B cell (primary cell): ENCODE measurements around the gene IL1A. TPM values are rescaled to one million over a fixed set of nuclear protein-coding genes. Genes with fewer than 3 reads are reported as not detected.

Experiments used
- ATAC-seq: fragments of 200-7000 bp; cut with Tn5 transposase; one replicate; pipeline ENCODE4 v1.10.0; 2021; ENCODE audit warnings: low read depth, mild to moderate bottlenecking, moderate number of reproducible peaks, moderate library complexity
- CTCF ChIA-PET: fragments of 350-600 bp; sonication (Branson Sonifier 250); formaldehyde crosslinking; loops from one replicate; lab custom pipeline; 2021; ENCODE audit warnings: antibody characterized with exemption, inconsistent platforms; lab: Charles Lee
- POLR2A ChIA-PET: fragments of 350-600 bp; sonication (Branson Sonifier 250); formaldehyde crosslinking; loops from one replicate; lab custom pipeline; 2021; ENCODE audit warnings: antibody characterized with exemption; lab: Charles Lee
- DNase-seq: peaks from one replicate; pipeline ENCODE4 v3.0.0; 2013
- H2AFZ ChIP-seq: 2 replicates; pipeline ENCODE4 v1.6.1; 2012; ENCODE audit warnings: mild to moderate bottlenecking, low read depth, low read length; ENCODE audit not compliant: insufficient read depth, poor library complexity, severe bottlenecking
- H3K27ac ChIP-seq, 2 donors: 1 replicate in 1 of 2; 2 replicates in 1 of 2; pipeline ENCODE4 v1.5.1; 2012 to 2013; ENCODE audit warnings: low read length in 2 of 2, mild to moderate bottlenecking in 2 of 2, moderate library complexity in 1 of 2
- H3K27me3 ChIP-seq, 4 experiments: fragments of 200-600 bp in 1 of 4; sonication (generic) in 1 of 4; replicated peaks in 1 of 4; 1 replicate in 2 of 4; 2 replicates in 2 of 4; pipeline versions ENCODE4 v1.6.1 to v1.7.0; 2013 to 2016; ENCODE audit warnings: low read length in 3 of 4, mild to moderate bottlenecking in 2 of 4, mixed read lengths in 1 of 4, moderate library complexity in 1 of 4; ENCODE audit not compliant: insufficient read depth in 4 of 4, control insufficient read depth in 3 of 4; ENCODE audit errors: control extremely low read depth in 1 of 4
- H3K36me3 ChIP-seq, 2 experiments: replicated peaks in 1 of 2; 1 replicate in 1 of 2; 2 replicates in 1 of 2; pipeline versions ENCODE4 v1.6.1 to v1.7.1; 2013; ENCODE audit warnings: low read length in 1 of 2; ENCODE audit not compliant: insufficient read depth in 2 of 2, control insufficient read depth in 1 of 2; ENCODE audit errors: control extremely low read depth in 1 of 2, extremely low read depth in 1 of 2
- H3K4me1 ChIP-seq, 2 donors: fragments of 200-600 bp in 1 of 2; sonication (generic) in 1 of 2; 1 replicate in 1 of 2; 2 replicates in 1 of 2; pipeline versions ENCODE4 v1.5.1 to v1.6.1; 2013 to 2017; ENCODE audit warnings: low read length in 2 of 2; ENCODE audit not compliant: control insufficient read depth in 2 of 2, insufficient read depth in 2 of 2
- H3K4me2 ChIP-seq: replicated peaks from 2 replicates; pipeline ENCODE3; 2012; ENCODE audit warnings: mild to moderate bottlenecking, low read depth, low read length; ENCODE audit not compliant: poor library complexity, severe bottlenecking
- H3K4me3 ChIP-seq, 5 experiments: fragments of 200-600 bp in 1 of 5; sonication (generic) in 1 of 5; 1 replicate in 3 of 5; 2 replicates in 2 of 5; pipeline versions ENCODE4 v1.5.1 to v1.7.0; 2011 to 2016; ENCODE audit warnings: low read length in 4 of 5, mild to moderate bottlenecking in 4 of 5, low read depth in 2 of 5, control low read depth in 1 of 5, moderate library complexity in 1 of 5; ENCODE audit not compliant: insufficient read depth in 1 of 5; ENCODE audit errors: control extremely low read depth in 1 of 5, extremely low read depth in 1 of 5
- H3K79me2 ChIP-seq: fragments of 200-600 bp; sonication (generic); one replicate; pipeline ENCODE4 v1.6.0; 2016; ENCODE audit warnings: low read length; ENCODE audit not compliant: control insufficient read depth, insufficient read depth
- H3K9ac ChIP-seq: fragments of 200-600 bp; sonication (generic); 2 replicates; pipeline ENCODE4 v1.6.1; 2017; ENCODE audit warnings: mild to moderate bottlenecking, low read length, moderate library complexity
- H3K9me3 ChIP-seq, 3 donors: one replicate each; pipeline versions ENCODE4 v1.6.1 to v1.7.1; 2013; ENCODE audit warnings: low read length in 2 of 3; ENCODE audit not compliant: control insufficient read depth in 2 of 3, insufficient read depth in 1 of 3; ENCODE audit errors: control extremely low read depth in 1 of 3
- H4K20me1 ChIP-seq: 2 replicates; pipeline ENCODE4 v1.6.0; 2012; ENCODE audit warnings: mild to moderate bottlenecking, low read length; ENCODE audit not compliant: insufficient read depth, control insufficient read depth, poor library complexity, severe bottlenecking
- H3K27ac Mint-ChIP-seq: one replicate; pipeline ENCODE4 v1.8.0; 2021; ENCODE audit warnings: mixed read lengths
- H3K27me3 Mint-ChIP-seq: one replicate; pipeline ENCODE4 v1.8.0; 2021; ENCODE audit warnings: mixed read lengths
- H3K4me1 Mint-ChIP-seq: one replicate; pipeline ENCODE4 v1.8.0; 2021; ENCODE audit warnings: mixed read lengths
- H3K4me3 Mint-ChIP-seq: one replicate; pipeline ENCODE4 v1.8.0; 2021; ENCODE audit warnings: mixed read lengths
- H3K9me3 Mint-ChIP-seq: one replicate; pipeline ENCODE4 v1.8.0; 2022; ENCODE audit warnings: mixed read lengths; ENCODE audit not compliant: insufficient read depth
- CTCF ChIP-seq: fragments of 200-600 bp; IDR thresholded peaks from one replicate; pipeline ENCODE4 v1.8.0; 2022; ENCODE audit warnings: antibody characterized with exemption, mild to moderate bottlenecking
- EZH2 ChIP-seq: IDR thresholded peaks from 2 replicates; pipeline ENCODE4 v1.6.1; 2012; ENCODE audit warnings: borderline replicate concordance, low read depth, mild to moderate bottlenecking, moderate library complexity, low read length; ENCODE audit not compliant: insufficient read depth, poor library complexity, severe bottlenecking
- WGBS: methylation state at CpG from one replicate; pipeline ENCODE4 v1.1.5; 2013; ENCODE audit warnings: missing lambda C conversion rate; ENCODE audit not compliant: insufficient coverage; 5-methylcytosine and 5-hydroxymethylcytosine counted together
- intact Hi-C: fragments of 100-400 bp; cut with micrococcal nuclease; formaldehyde crosslinking; loops from one replicate; pipeline ENCODE4 v1.10.0; 2022
- polyA plus RNA-seq: library from polyadenylated mRNA; depleted of rRNA; stranded (reverse); fragments of >200 nt; gene quantifications from 2 replicates; pipeline ENCODE4 v1.2.3, GENCODE V29; 2012
- total RNA-seq, 2 donors: library from RNA; stranded (reverse); fragments of 120-200 nt in 1 of 2; gene quantifications; 1 replicate in 1 of 2; 2 replicates in 1 of 2; pipeline versions ENCODE4 v1.2.3 to v1.2.4, GENCODE V29; 2013 to 2022

IL1A gene
- total and polyA plus RNA-seq, 2 donors (not counting 1 experiment from before 2014, with no cell fraction given), result 0.15 TPM; not detected in 1

GRCh38 chr2:112821682-112822081, 37.4 kb upstream of the IL1A start:
- no peaks in the 10 kb centered on the region for H3K9me3 ChIP-seq
- H3K4me3 ChIP-seq, result no peak overlapping the region
- H3K4me2 ChIP-seq, result no peak overlapping the region
- H4K20me1 ChIP-seq, result no peaks in the 10 kb centered on the region
- no peaks in the 10 kb centered on the region for H3K9me3 Mint-ChIP-seq
- no peak for DNase-seq
- no peak overlapping the region for H3K9ac ChIP-seq
- H3K27me3 ChIP-seq, result no peaks in the 10 kb centered on the region
- no peak overlapping the region for H2AFZ ChIP-seq
- no peaks in the 10 kb centered on the region for H3K4me1 Mint-ChIP-seq
- H3K27ac Mint-ChIP-seq, result no peak overlapping the region
- no peak overlapping the region for H3K4me3 Mint-ChIP-seq
- no peaks in the 10 kb centered on the region for H3K79me2 ChIP-seq
- ChIA-PET CTCF (no interaction called here), POLR2A (no interaction called here)
- ATAC-seq, result no peak
- H3K36me3 ChIP-seq, result no peaks in the 10 kb centered on the region
- intact Hi-C loops, result no loop called here
- WGBS, result 14% methylated on average over 3 of the region's 4 CpGs
- no peak for TF ChIP-seq EZH2
- TF ChIP-seq CTCF, result no peak
- no peaks in the 10 kb centered on the region for H3K27me3 Mint-ChIP-seq
- no peaks in the 10 kb centered on the region for H3K4me1 ChIP-seq
- H3K27ac ChIP-seq, result no peak overlapping the region

- H3K9me3 ChIP-seq, result no peaks in the 10 kb centered on the region
- H3K4me1 ChIP-seq, result no peaks in the 10 kb centered on the region
- H3K4me2 ChIP-seq, result no peak overlapping the region
- WGBS, result 85% methylated on average over 3 of the region's 5 CpGs
- no peak overlapping the region for H3K4me3 ChIP-seq
- Mint-ChIP-seq H3K27ac (no peak overlapping the region), H3K4me3 (no peak overlapping the region), H3K9me3 (no peaks in the 10 kb centered on the region), H3K27me3 (no peaks in the 10 kb centered on the region), H3K4me1 (no peaks in the 10 kb centered on the region)
- H4K20me1 ChIP-seq, result no peaks in the 10 kb centered on the region
- no peak overlapping the region for H3K27ac ChIP-seq
- DNase-seq (no peak), ATAC-seq (no peak)
- no peaks in the 10 kb centered on the region for H3K36me3 ChIP-seq
- ChIA-PET POLR2A (no interaction called here), CTCF (no interaction called here)
- no peaks in the 10 kb centered on the region for H3K79me2 ChIP-seq
- intact Hi-C loops, result no loop called here
- peak overlapping the region; percentile 28 for H2AFZ ChIP-seq
- TF ChIP-seq EZH2 (no peak), CTCF (no peak)
- no peak overlapping the region for H3K9ac ChIP-seq
- H3K27me3 ChIP-seq, result no peaks in the 10 kb centered on the region
Observed at GRCh38 chr2:112821142-112821541, 36.8 kb upstream of the IL1A start.
